Trophoblast cell (in vitro differentiated cells and primary cell): ENCODE measurements around the gene CEP162.
A peak's percentile ranks its signal among the peaks of the same experiment; 100 is the strongest.

Source experiments
- DNase-seq, 2 donors: peaks; one replicate each; pipeline ENCODE4 v3.0.0-alpha.2; 2016
- H2AFZ ChIP-seq: 2 replicates; pipeline ENCODE4 v1.6.1; 2013; ENCODE audit warnings: low read length, moderate library complexity, mild to moderate bottlenecking; ENCODE audit not compliant: insufficient read depth, poor library complexity
- H2AK5ac ChIP-seq: 2 replicates; pipeline ENCODE4 v1.6.1; 2013; ENCODE audit warnings: mild to moderate bottlenecking, low read length
- H2BK120ac ChIP-seq: 2 replicates; pipeline ENCODE4 v1.6.1; 2013; ENCODE audit warnings: low read length, mild to moderate bottlenecking, moderate library complexity; ENCODE audit not compliant: insufficient read depth, poor library complexity
- H2BK12ac ChIP-seq: 2 replicates; pipeline ENCODE4 v1.6.1; 2013; ENCODE audit warnings: mild to moderate bottlenecking, low read length, moderate library complexity
- H2BK5ac ChIP-seq: 2 replicates; pipeline ENCODE4 v1.6.1; 2013; ENCODE audit warnings: low read length, low read depth, moderate library complexity, mild to moderate bottlenecking; ENCODE audit not compliant: poor library complexity
- H3K14ac ChIP-seq: 2 replicates; pipeline ENCODE4 v1.6.1; 2013; ENCODE audit warnings: mild to moderate bottlenecking, low read length
- H3K18ac ChIP-seq: 2 replicates; pipeline ENCODE4 v1.6.1; 2013; ENCODE audit warnings: mild to moderate bottlenecking, low read length
- H3K23ac ChIP-seq: 2 replicates; pipeline ENCODE4 v1.6.1; 2013; ENCODE audit warnings: low read length
- H3K27ac ChIP-seq: 2 replicates; pipeline ENCODE4 v1.5.1; 2013; ENCODE audit warnings: low read depth, mild to moderate bottlenecking, inconsistent platforms, low read length, moderate library complexity
- H3K27me3 ChIP-seq: 2 replicates; pipeline ENCODE4 v1.6.1; 2013; ENCODE audit warnings: inconsistent platforms, mild to moderate bottlenecking, low read length, moderate library complexity; ENCODE audit not compliant: insufficient read depth
- H3K36me3 ChIP-seq, 2 experiments: 1 replicate in 1 of 2; 2 replicates in 1 of 2; pipeline ENCODE4 v1.6.1; 2013; ENCODE audit warnings: low read length in 2 of 2, mild to moderate bottlenecking in 2 of 2, moderate library complexity in 1 of 2; ENCODE audit not compliant: insufficient read depth in 2 of 2, control insufficient read depth in 1 of 2
- H3K4ac ChIP-seq: 2 replicates; pipeline ENCODE4 v1.6.1; 2013; ENCODE audit warnings: low read depth, mild to moderate bottlenecking, low read length, moderate library complexity
- H3K4me1 ChIP-seq, 2 experiments: 1 replicate in 1 of 2; 2 replicates in 1 of 2; pipeline ENCODE4 v1.6.1; 2013; ENCODE audit warnings: low read length in 2 of 2, mild to moderate bottlenecking in 2 of 2, moderate library complexity in 1 of 2; ENCODE audit not compliant: insufficient read depth in 2 of 2, control insufficient read depth in 1 of 2
- H3K4me2 ChIP-seq: 2 replicates; pipeline ENCODE4 v1.6.1; 2013; ENCODE audit warnings: inconsistent platforms, mild to moderate bottlenecking, low read length, moderate library complexity
- H3K4me3 ChIP-seq: 2 replicates; pipeline ENCODE4 v1.5.1; 2013; ENCODE audit warnings: mild to moderate bottlenecking, low read depth, low read length, inconsistent platforms
- H3K79me1 ChIP-seq: one replicate; pipeline ENCODE4 v1.6.1; 2013; ENCODE audit warnings: low read length
- H3K79me2 ChIP-seq: 2 replicates; pipeline ENCODE4 v1.6.1; 2013; ENCODE audit warnings: low read length, mild to moderate bottlenecking; ENCODE audit not compliant: control insufficient read depth, insufficient read depth, poor library complexity
- H3K9ac ChIP-seq: 2 replicates; pipeline ENCODE4 v1.6.1; 2013; ENCODE audit warnings: mild to moderate bottlenecking, low read length
- H3K9me3 ChIP-seq: 2 replicates; pipeline ENCODE4 v1.6.1; 2013; ENCODE audit warnings: low read depth, mild to moderate bottlenecking, control low read depth, inconsistent platforms, low read length; ENCODE audit not compliant: insufficient read depth
- H4K12ac ChIP-seq: 2 replicates; pipeline ENCODE4 v1.6.1; 2013; ENCODE audit warnings: low read depth, mild to moderate bottlenecking, low read length, moderate library complexity
- H4K8ac ChIP-seq: 2 replicates; pipeline ENCODE4 v1.6.1; 2013; ENCODE audit warnings: low read depth, mild to moderate bottlenecking, low read length, moderate library complexity
- H4K91ac ChIP-seq: one replicate; pipeline ENCODE4 v1.6.1; 2013; ENCODE audit warnings: low read depth, mild to moderate bottlenecking, low read length, moderate library complexity
- WGBS: extraction: QIAGEN DNeasy Blood & Tissue Kit; methylation state at CpG from one replicate; pipeline ENCODE4 v1.1.7; 2013; ENCODE audit warnings: missing lambda C conversion rate; ENCODE audit not compliant: insufficient read length, insufficient coverage; ENCODE audit errors: extremely low coverage; 5-methylcytosine and 5-hydroxymethylcytosine counted together

CEP162 gene

DNA sequence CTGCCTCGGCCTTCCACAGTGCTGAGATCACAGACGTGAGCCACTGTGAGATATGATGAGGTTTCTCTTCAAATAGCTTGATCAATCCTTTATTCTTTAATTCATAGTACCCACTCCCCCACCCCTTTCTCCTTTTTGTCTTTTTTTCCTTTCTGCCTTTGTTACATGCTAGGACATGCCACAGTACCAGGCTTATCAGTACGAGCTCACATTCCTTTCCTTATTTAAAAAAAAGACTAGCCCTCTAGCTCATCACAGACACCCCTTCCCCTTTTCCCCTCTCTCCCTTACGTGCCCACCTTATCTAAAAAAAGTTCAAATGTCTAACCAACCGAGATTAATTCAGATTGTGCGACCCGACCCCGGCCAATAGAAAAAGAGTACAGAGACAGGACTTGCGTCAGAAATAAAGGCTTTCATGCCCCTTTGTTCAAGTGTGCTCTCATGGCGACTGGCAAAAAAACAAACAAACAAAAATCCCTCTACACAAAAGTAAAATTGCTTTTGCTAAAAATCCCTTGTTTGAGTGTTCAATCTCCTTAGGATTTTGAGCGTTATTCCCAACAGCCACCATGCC, 144.7 kb downstream of the CEP162 start:
- no peak overlapping the region for H3K4me3 ChIP-seq
- H3K27ac ChIP-seq: no peak overlapping the region
- H4K8ac ChIP-seq: no peak overlapping the region
- no peak overlapping the region for H2AFZ ChIP-seq
- H3K14ac ChIP-seq: peak overlapping the region; percentile 70
- H3K27me3 ChIP-seq: no peaks in the 10 kb centered on the region
- no peak overlapping the region for H2AK5ac ChIP-seq
- H3K36me3 ChIP-seq: no peaks in the 10 kb centered on the region
- H2BK120ac ChIP-seq: peak overlapping the region; percentile 80
- no peak for DNase-seq
- H2BK5ac ChIP-seq: no peak overlapping the region
- no peak overlapping the region for H3K18ac ChIP-seq
- H3K4ac ChIP-seq: no peak overlapping the region
- H3K4me2 ChIP-seq: no peak overlapping the region
- H3K79me1 ChIP-seq: peaks cover 2% of the 10 kb centered on the region
- no peak overlapping the region for H3K9ac ChIP-seq
- H4K12ac ChIP-seq: no peak overlapping the region
- no peaks in the 10 kb centered on the region for H3K79me2 ChIP-seq
- no peaks in the 10 kb centered on the region for H3K4me1 ChIP-seq
- H4K91ac ChIP-seq: no peak overlapping the region
- no peak overlapping the region for H3K23ac ChIP-seq
- H3K9me3 ChIP-seq: no peaks in the 10 kb centered on the region
- no peak overlapping the region for H2BK12ac ChIP-seq
- WGBS: no CpG with 5 or more reads among the region's 11 CpGs

DNA sequence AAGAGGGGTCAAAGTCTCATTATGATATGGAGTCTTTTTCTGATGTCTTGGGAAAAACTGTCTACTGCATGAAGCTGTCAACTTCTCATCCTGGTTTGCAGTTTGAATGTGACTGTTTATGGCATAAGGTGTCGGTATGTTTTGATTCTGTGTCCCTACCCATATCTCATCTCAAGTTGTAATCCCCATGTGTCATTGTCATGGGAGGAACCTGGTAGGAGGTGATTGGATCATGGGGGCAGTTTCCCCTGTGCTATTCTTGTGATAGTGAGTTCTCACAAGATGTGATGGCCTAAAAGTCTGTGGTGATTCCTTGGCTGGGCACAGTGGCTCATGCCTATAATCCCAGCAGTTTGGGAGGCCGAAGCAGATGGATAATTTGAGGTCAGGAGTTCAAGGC, 146.2 kb downstream of the CEP162 start:
- DNase-seq: no peak
- Histone ChIP-seq H3K4me1 (no peaks in the 10 kb centered on the region), H2BK5ac (no peak overlapping the region), H4K8ac (no peak overlapping the region), H2BK120ac (no peak overlapping the region), H4K12ac (no peak overlapping the region), H3K4me3 (no peak overlapping the region), H2BK12ac (no peak overlapping the region), H2AFZ (no peak overlapping the region), H3K79me1 (peaks cover 2% of the 10 kb centered on the region), H3K4me2 (no peak overlapping the region), H3K36me3 (no peaks in the 10 kb centered on the region), H3K18ac (no peak overlapping the region), H3K27ac (no peak overlapping the region), H3K9ac (no peak overlapping the region), H3K14ac (no peak overlapping the region), H3K9me3 (no peaks in the 10 kb centered on the region), H4K91ac (no peak overlapping the region), H2AK5ac (no peak overlapping the region), H3K23ac (no peak overlapping the region), H3K27me3 (no peaks in the 10 kb centered on the region), H3K4ac (no peak overlapping the region), H3K79me2 (no peaks in the 10 kb centered on the region)
- no CpG with 5 or more reads among the region's 2 CpGs for WGBS

DNA sequence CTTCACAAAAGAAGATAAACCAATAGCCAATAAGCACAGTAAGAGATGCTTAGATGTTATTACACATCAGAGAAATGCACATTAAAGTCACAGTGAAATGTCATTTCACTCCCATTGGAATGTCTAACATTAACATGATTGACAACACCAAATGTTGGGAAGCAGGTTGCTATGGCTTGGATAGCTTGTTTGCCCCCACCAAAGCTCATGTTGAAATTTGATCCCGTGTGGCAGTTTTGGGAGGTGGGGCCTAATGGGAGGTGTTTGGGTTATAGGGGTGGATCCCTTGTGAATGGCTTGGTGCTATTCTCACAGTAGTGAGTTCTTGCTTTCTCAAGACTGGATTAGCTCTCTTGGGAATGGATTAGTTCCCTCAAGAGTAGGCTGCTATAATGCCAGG, 149.1 kb downstream of the CEP162 start:
- Histone ChIP-seq H3K27me3 (no peaks in the 10 kb centered on the region), H2AFZ (no peak overlapping the region), H3K9me3 (no peaks in the 10 kb centered on the region), H2BK120ac (no peak overlapping the region), H3K4me2 (no peak overlapping the region), H3K9ac (no peak overlapping the region), H3K4me1 (no peaks in the 10 kb centered on the region), H2AK5ac (no peak overlapping the region), H2BK12ac (no peak overlapping the region), H4K91ac (no peak overlapping the region), H2BK5ac (no peak overlapping the region), H3K4me3 (no peak overlapping the region), H3K36me3 (no peaks in the 10 kb centered on the region), H3K14ac (no peak overlapping the region), H3K79me1 (peaks cover 2% of the 10 kb centered on the region), H3K23ac (no peak overlapping the region), H3K4ac (no peak overlapping the region), H4K8ac (no peak overlapping the region), H3K27ac (no peak overlapping the region), H3K79me2 (no peaks in the 10 kb centered on the region), H4K12ac (no peak overlapping the region), H3K18ac (no peak overlapping the region)
- DNase-seq: no peak
- WGBS: no CpG with 5 or more reads among the region's 1 CpG

DNA sequence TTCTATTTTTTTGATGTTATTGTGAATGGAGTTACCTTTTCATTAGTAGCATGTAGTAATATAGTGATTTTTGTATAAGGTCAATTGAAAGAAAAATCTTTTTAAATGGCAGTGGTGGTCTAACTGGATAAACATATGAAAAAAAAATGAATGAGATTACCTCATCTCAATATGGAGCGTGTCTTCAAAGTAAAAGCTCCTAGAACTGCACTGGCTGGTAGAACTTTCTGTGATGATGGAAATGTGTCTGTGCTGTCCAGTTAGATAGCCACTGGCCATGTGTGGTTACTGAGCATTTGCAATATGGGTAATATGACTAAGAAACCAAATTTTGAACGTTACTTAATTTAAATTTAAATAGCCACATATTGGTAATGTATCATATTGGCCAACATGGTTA, 149.8 kb downstream of the CEP162 start:
- no peaks in the 10 kb centered on the region for H3K27me3 ChIP-seq
- H3K4me1 ChIP-seq: no peaks in the 10 kb centered on the region
- H2AFZ ChIP-seq: no peak overlapping the region
- no peaks in the 10 kb centered on the region for H3K79me2 ChIP-seq
- peaks cover 2% of the 10 kb centered on the region for H3K79me1 ChIP-seq
- no peak overlapping the region for H3K4me2 ChIP-seq
- peaks cover 1% of the 10 kb centered on the region for H3K9me3 ChIP-seq
- no peak overlapping the region for H4K91ac ChIP-seq
- no peak overlapping the region for H3K4ac ChIP-seq
- H2BK12ac ChIP-seq: no peak overlapping the region
- no peak overlapping the region for H3K9ac ChIP-seq
- H2BK5ac ChIP-seq: no peak overlapping the region
- H4K8ac ChIP-seq: no peak overlapping the region
- no peak overlapping the region for H3K27ac ChIP-seq
- no peak overlapping the region for H3K4me3 ChIP-seq
- no peak overlapping the region for H3K23ac ChIP-seq
- no peak for DNase-seq
- no peak overlapping the region for H3K18ac ChIP-seq
- no peak overlapping the region for H3K14ac ChIP-seq
- no peaks in the 10 kb centered on the region for H3K36me3 ChIP-seq
- no peak overlapping the region for H2AK5ac ChIP-seq
- H2BK120ac ChIP-seq: no peak overlapping the region
- no CpG with 5 or more reads among the region's 2 CpGs for WGBS
- H4K12ac ChIP-seq: no peak overlapping the region
